Left ventricle myocardium inferior (tissue), 1 donor: ENCODE measurements around the gene SPRR2A. TPM values are rescaled to one million over a fixed set of nuclear protein-coding genes. Genes with fewer than 3 reads are reported as not detected.

Experiments
- DNase-seq: peaks from one replicate; pipeline ENCODE4 v3.0.0-alpha.2; 2020
- H3K27ac ChIP-seq: fragments of 200-600 bp; replicated peaks from 2 replicates; pipeline ENCODE4 v1.8.0; 2021
- H3K27me3 ChIP-seq: fragments of 200-600 bp; 2 replicates; pipeline ENCODE4 v1.8.0; 2021; ENCODE audit warnings: low read depth
- H3K36me3 ChIP-seq: fragments of 200-600 bp; 2 replicates; pipeline ENCODE4 v1.8.0; 2021
- H3K4me1 ChIP-seq: fragments of 200-600 bp; 2 replicates; pipeline ENCODE4 v1.8.0; 2021
- H3K4me3 ChIP-seq: fragments of 200-600 bp; 2 replicates; pipeline ENCODE4 v1.8.0; 2021; ENCODE audit warnings: mild to moderate bottlenecking, moderate library complexity
- H3K9me3 ChIP-seq: fragments of 200-600 bp; replicated peaks from 2 replicates; pipeline ENCODE4 v1.8.0; 2021
- CTCF ChIP-seq: fragments of 200-600 bp; IDR thresholded peaks from 2 replicates; pipeline ENCODE4 v1.8.0; 2021; ENCODE audit warnings: antibody characterized with exemption, mild to moderate bottlenecking, borderline replicate concordance
- intact Hi-C: fragments of 100-400 bp; cut with micrococcal nuclease; formaldehyde crosslinking; loops from one replicate; pipeline ENCODE4 v1.11.0; 2022
- long read RNA-seq: library from polyadenylated mRNA; unstranded; transcript quantifications from one replicate; pipeline ENCODE4 v2.0.0, GENCODE V29; 2021
- total RNA-seq: library from RNA; stranded (reverse); fragmentation: NEBNext Ultra II Directional; extraction: Animal tissue kit (Norgen Biotek cat#: 25700); gene quantifications from one replicate; pipeline ENCODE4 v1.2.1, GENCODE V29; 2021
- donor health status: DM: no; HTN: yes; CAD: no; lungs with severe emphysema.

SPRR2A gene
- total RNA-seq: not detected
- long read RNA-seq: 0 reads

GRCh38 chr1:153057375-153057774, at the start of gene SPRR2A:
SPRR2A (minus strand) TSS chr1:153057512; CDS start chr1:153056735, 777 bp downstream.
- H3K27ac ChIP-seq: no peak within 1 kb of the TSS
- intact Hi-C loops: no loop called here
- TF ChIP-seq CTCF: no peak
- H3K27me3 ChIP-seq: peaks cover 5% of the 10 kb centered on the region
- H3K4me1 ChIP-seq: no peaks in the 10 kb centered on the region
- no peaks in the 10 kb centered on the region for H3K36me3 ChIP-seq
- DNase-seq: no peak
- H3K9me3 ChIP-seq: peaks cover 12% of the 10 kb centered on the region
- no peak within 1 kb of the TSS for H3K4me3 ChIP-seq

GRCh38 chr1:153100245-153100644, 42.9 kb upstream of the SPRR2A start:
- Histone ChIP-seq H3K27me3 (no peaks in the 10 kb centered on the region), H3K4me3 (no peak overlapping the region), H3K27ac (no peak overlapping the region), H3K36me3 (no peaks in the 10 kb centered on the region), H3K9me3 (peaks cover 8% of the 10 kb centered on the region), H3K4me1 (no peaks in the 10 kb centered on the region)
- intact Hi-C loops: no loop called here
- TF ChIP-seq CTCF: no peak
- DNase-seq: no peak

GRCh38 chr1:153099461-153100045, 42.2 kb upstream of the SPRR2A start:
- intact Hi-C loops: no loop called here
- Histone ChIP-seq H3K27me3 (no peaks in the 10 kb centered on the region), H3K36me3 (no peaks in the 10 kb centered on the region)

GRCh38 chr1:153095764-153096163, 38.5 kb upstream of the SPRR2A start:
- intact Hi-C loops: no loop called here
- no peaks in the 10 kb centered on the region for H3K27me3 ChIP-seq
- no peak overlapping the region for H3K27ac ChIP-seq
- no peak for DNase-seq
- TF ChIP-seq CTCF: no peak
- H3K36me3 ChIP-seq: no peaks in the 10 kb centered on the region
- H3K4me3 ChIP-seq: no peak overlapping the region
- no peaks in the 10 kb centered on the region for H3K4me1 ChIP-seq
- H3K9me3 ChIP-seq: no peaks in the 10 kb centered on the region

More at GRCh38 chr1:153099461-153100045, 42.2 kb upstream of the SPRR2A start:
- H3K27ac ChIP-seq: no peak overlapping the region
- DNase-seq: no peak
- no peaks in the 10 kb centered on the region for H3K4me1 ChIP-seq
- no peak overlapping the region for H3K4me3 ChIP-seq
- no peak for TF ChIP-seq CTCF
- peaks cover 1% of the 10 kb centered on the region for H3K9me3 ChIP-seq

GRCh38 chr1:153094426-153094825, 37.1 kb upstream of the SPRR2A start, which contains the start of gene SPRR2E:
SPRR2E (minus strand) TSS chr1:153094526; CDS start chr1:153093751, 775 bp downstream.
- DNase-seq: no peak
- no peak within 1 kb of the TSS for H3K4me3 ChIP-seq
- H3K36me3 ChIP-seq: no peaks in the 10 kb centered on the region
- intact Hi-C loops: no loop called here
- H3K4me1 ChIP-seq: no peaks in the 10 kb centered on the region
- no peaks in the 10 kb centered on the region for H3K27me3 ChIP-seq
- H3K9me3 ChIP-seq: peaks cover 5% of the 10 kb centered on the region
- no peak within 1 kb of the TSS for H3K27ac ChIP-seq
- no peak for TF ChIP-seq CTCF
